ENCODE data around the gene USF1.
"Not testable (repeated sequence)": the region's sequence is repeated elsewhere in the genome, so short reads cannot be mapped to it uniquely, and the experiment has no call there.

Gene USF1

DNA sequence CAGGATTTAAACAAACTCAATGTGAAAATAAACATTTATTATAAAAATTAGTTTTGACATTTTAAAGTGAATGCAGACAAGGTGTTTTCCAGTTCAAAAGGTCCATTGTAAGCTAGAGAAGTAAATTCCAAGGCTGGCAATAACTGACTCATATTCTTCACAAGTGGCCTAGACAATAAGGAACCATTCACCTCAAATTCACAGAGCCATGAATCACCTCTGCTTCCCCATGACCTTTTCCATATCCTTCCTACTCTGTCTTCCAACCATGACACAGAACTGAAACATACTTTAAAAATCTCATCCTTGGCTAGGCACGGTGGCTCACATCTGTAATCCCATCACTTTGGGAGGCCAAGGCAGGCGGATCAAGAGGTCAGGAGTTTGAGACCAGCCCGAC is 49.6 kb downstream of the USF1 start:
- Histone ChIP-seq H3K4me1 (ENCODE audit: insufficient read depth, low read length) (no peaks in the 10 kb centered on the region), H3K27ac (ENCODE audit: low read depth, low read length) (no peak overlapping the region), H3K4me3 (ENCODE audit: low read depth in 1 of 2, low read length in 2 of 2) (no peak overlapping the region), H3K9me3 (ENCODE audit: low read length) (no peaks in the 10 kb centered on the region), H3K36me3 (ENCODE audit: insufficient read depth, low read length) (peaks cover 15% of the 10 kb centered on the region), H3K9ac (ENCODE audit: low read length) (no peak overlapping the region), H3K27me3 (ENCODE audit: control insufficient read depth in 1 of 2, insufficient read depth in 2 of 2, low read length in 2 of 2) (no peaks in the 10 kb centered on the region)

DNA sequence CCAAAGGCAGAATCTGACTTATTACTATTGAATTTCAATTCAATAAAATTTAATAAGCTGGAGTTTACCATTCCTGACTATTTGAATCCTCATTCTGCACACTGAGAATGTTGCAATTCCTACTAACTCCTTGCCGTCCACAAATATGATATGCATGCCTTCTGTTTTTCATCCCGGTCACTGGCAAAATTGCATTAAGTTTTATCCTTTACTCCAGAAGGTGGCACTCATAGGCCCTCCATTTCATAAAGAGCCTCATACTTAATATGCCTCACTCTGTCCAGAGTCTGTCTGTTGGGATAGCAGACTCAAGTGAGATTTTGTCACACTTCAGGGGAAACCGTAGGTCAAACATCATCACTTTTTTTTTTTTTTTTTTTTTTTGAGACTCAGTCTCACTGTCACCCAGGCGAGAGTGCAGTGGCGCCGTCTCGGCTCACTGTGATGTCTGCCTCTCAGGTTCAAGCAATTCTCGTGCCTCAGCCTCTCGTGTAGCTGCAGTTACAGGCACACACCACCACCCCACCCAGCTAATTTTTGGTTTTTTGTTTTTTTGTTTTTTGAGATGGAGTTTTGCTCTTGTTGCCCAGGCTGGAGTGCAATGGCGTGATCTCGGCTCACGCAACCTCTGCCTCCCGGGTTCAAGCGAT is 52.1 kb downstream of the USF1 start:
- Histone ChIP-seq H3K36me3 (ENCODE audit: insufficient read depth, low read length) (no peaks in the 10 kb centered on the region), H3K27ac (ENCODE audit: low read depth, low read length) (no peak overlapping the region), H3K9ac (ENCODE audit: low read length) (no peak overlapping the region), H3K9me3 (ENCODE audit: low read length) (no peaks in the 10 kb centered on the region), H3K27me3 (ENCODE audit: control insufficient read depth in 1 of 2, insufficient read depth in 2 of 2, low read length in 2 of 2) (no peaks in the 10 kb centered on the region), H3K4me3 (ENCODE audit: low read depth in 1 of 2, low read length in 2 of 2) (no peak overlapping the region), H3K4me1 (ENCODE audit: insufficient read depth, low read length) (peaks cover 3% of the 10 kb centered on the region)

DNA sequence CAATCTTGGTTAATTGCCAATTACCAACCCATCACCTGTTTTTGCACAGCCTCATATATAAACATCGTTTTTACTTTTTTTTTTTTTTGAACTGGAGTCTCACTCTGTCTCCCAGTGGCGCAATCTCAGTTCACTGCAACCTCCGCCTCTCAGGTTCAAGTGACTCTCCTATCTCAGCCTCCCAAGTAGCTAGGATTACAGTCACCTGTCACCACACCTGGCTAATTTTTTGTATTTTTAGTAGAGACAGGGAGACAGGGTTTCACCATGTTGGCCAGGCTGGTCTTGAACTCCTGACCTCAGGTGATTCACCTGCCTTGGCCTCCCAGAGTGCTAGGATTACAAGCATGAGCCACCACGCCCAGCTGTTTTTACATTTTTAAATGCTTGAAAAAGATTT is 53.7 kb downstream of the USF1 start:
- H3K36me3 ChIP-seq (ENCODE audit: insufficient read depth, low read length), result not testable (repeated sequence)

More for the DNA sequence above, 53.7 kb downstream of the USF1 start:
- not testable (repeated sequence) for H3K9ac ChIP-seq (ENCODE audit: low read length); H3K4me1 ChIP-seq (ENCODE audit: insufficient read depth, low read length); H3K4me3 ChIP-seq (ENCODE audit: low read depth in 1 of 2, low read length in 2 of 2); H3K27me3 ChIP-seq (ENCODE audit: control insufficient read depth in 1 of 2, insufficient read depth in 2 of 2, low read length in 2 of 2); H3K27ac ChIP-seq (ENCODE audit: low read depth, low read length); H3K9me3 ChIP-seq (ENCODE audit: low read length)
